OCI-LY3 (cell line): Measurements from ENCODE around the gene EFR3B.

ENCODE experiments used
- H2AFZ ChIP-seq: fragments of 200-600, 300-600 bp; shearing (Covaris generic); 2 replicates; pipeline ENCODE4 v1.6.0; 2014; ENCODE audit warnings: antibody characterized with exemption, low read depth, low read length
- H3K27ac ChIP-seq: fragments of 200-600, 300-600 bp; sonication (generic); 2 replicates; pipeline ENCODE4 v1.5.1; 2014; ENCODE audit warnings: mild to moderate bottlenecking, low read length, moderate library complexity, mixed read lengths
- H3K27me3 ChIP-seq: fragments of 200-600, 300-600 bp; sonication (generic); 2 replicates; pipeline ENCODE4 v1.6.1; 2014; ENCODE audit warnings: low read depth, low read length, mixed read lengths
- H3K36me3 ChIP-seq: fragments of 200-600, 300-600 bp; sonication (generic); replicated peaks from 2 replicates; pipeline ENCODE3; 2014; ENCODE audit warnings: low read depth, low read length, mixed read lengths
- H3K4me1 ChIP-seq: fragments of 300-600, 200-600 bp; sonication (generic); 2 replicates; pipeline ENCODE4 v1.6.1; 2014; ENCODE audit warnings: low read length, mixed read lengths
- H3K4me2 ChIP-seq: fragments of 200-600, 300-600 bp; sonication (generic); 2 replicates; pipeline ENCODE4 v1.6.1; 2014; ENCODE audit warnings: low read length, mixed read lengths
- H3K4me3 ChIP-seq: fragments of 300-600, 200-600 bp; sonication (generic); 2 replicates; pipeline ENCODE4 v1.5.1; 2014; ENCODE audit warnings: antibody characterized with exemption, mild to moderate bottlenecking, low read length, moderate library complexity
- H3K79me2 ChIP-seq: fragments of 300-600, 200-600 bp; shearing (Covaris generic); 2 replicates; pipeline ENCODE4 v1.6.1; 2014; ENCODE audit warnings: mild to moderate bottlenecking, low read length, mixed read lengths
- H3K9ac ChIP-seq: fragments of 300-600, 200-600 bp; shearing (Covaris generic); 2 replicates; pipeline ENCODE4 v1.6.0; 2014; ENCODE audit warnings: mild to moderate bottlenecking, low read length, moderate library complexity
- H3K9me3 ChIP-seq: fragments of 200-600, 300-600 bp; shearing (Covaris generic); 2 replicates; pipeline ENCODE4 v1.6.1; 2014; ENCODE audit warnings: low read length, mixed read lengths; ENCODE audit not compliant: insufficient read depth
- H4K20me1 ChIP-seq: fragments of 200-600, 300-600 bp; sonication (generic); 2 replicates; pipeline ENCODE4 v1.6.1; 2016; ENCODE audit warnings: low read length, mixed read lengths; ENCODE audit not compliant: insufficient read depth
- CTCF ChIP-seq: fragments of 200-600, 300-600 bp; sonication (generic); IDR thresholded peaks from 2 replicates; pipeline ENCODE4 v1.5.1; 2014; ENCODE audit warnings: antibody characterized with exemption, low read length, low read depth
- EZH2phosphoT487 ChIP-seq: fragments of 200-600 bp; shearing (Covaris generic); IDR thresholded peaks from 2 replicates; pipeline ENCODE4 v1.6.1; 2018; ENCODE audit warnings: antibody characterized with exemption, mixed run types, low read depth

The EFR3B gene

GRCh38 chr2:25089605-25090315, 47.9 kb downstream of the EFR3B start:
- Histone ChIP-seq H3K79me2 (no peaks in the 10 kb centered on the region), H3K27ac (no peak overlapping the region), H2AFZ (no peak overlapping the region), H3K36me3 (no peaks in the 10 kb centered on the region), H3K4me3 (no peak overlapping the region), H3K4me2 (no peak overlapping the region), H3K27me3 (no peaks in the 10 kb centered on the region), H4K20me1 (no peaks in the 10 kb centered on the region), H3K9me3 (no peaks in the 10 kb centered on the region), H3K4me1 (no peaks in the 10 kb centered on the region), H3K9ac (no peak overlapping the region)
- no peak for TF ChIP-seq EZH2phosphoT487
- TF ChIP-seq CTCF: no peak

- no peak overlapping the region for H3K4me2 ChIP-seq
- no peak overlapping the region for H3K9ac ChIP-seq
- H3K4me1 ChIP-seq: no peaks in the 10 kb centered on the region
- no peaks in the 10 kb centered on the region for H3K27me3 ChIP-seq
- no peak overlapping the region for H2AFZ ChIP-seq
- H3K36me3 ChIP-seq: no peaks in the 10 kb centered on the region
- no peak for TF ChIP-seq EZH2phosphoT487
- no peak for TF ChIP-seq CTCF
- no peaks in the 10 kb centered on the region for H4K20me1 ChIP-seq
- no peak overlapping the region for H3K27ac ChIP-seq
- no peak overlapping the region for H3K4me3 ChIP-seq
- no peaks in the 10 kb centered on the region for H3K9me3 ChIP-seq
- no peaks in the 10 kb centered on the region for H3K79me2 ChIP-seq
These were observed 48.9 kb downstream of the EFR3B start for GRCh38 chr2:25090801-25091200.

- Histone ChIP-seq H3K4me2 (no peak overlapping the region), H3K4me3 (no peak overlapping the region), H4K20me1 (no peaks in the 10 kb centered on the region), H3K27ac (no peak overlapping the region), H3K79me2 (no peaks in the 10 kb centered on the region), H3K9ac (no peak overlapping the region), H2AFZ (no peak overlapping the region), H3K36me3 (no peaks in the 10 kb centered on the region), H3K27me3 (no peaks in the 10 kb centered on the region), H3K9me3 (no peaks in the 10 kb centered on the region), H3K4me1 (no peaks in the 10 kb centered on the region)
- TF ChIP-seq EZH2phosphoT487 (no peak), CTCF (no peak)
These were observed 49.4 kb downstream of the EFR3B start for GRCh38 chr2:25091265-25091664.

- TF ChIP-seq CTCF: no peak
- no peak for TF ChIP-seq EZH2phosphoT487
- no peak overlapping the region for H2AFZ ChIP-seq
- peaks cover 6% of the 10 kb centered on the region; the same call in 1 of the 2 replicates for H3K4me1 ChIP-seq
- H3K79me2 ChIP-seq: no peaks in the 10 kb centered on the region
- 0 out of 2 replicates have a peak, but pooled peaks cover 4% of the 10 kb centered on the region for H3K9me3 ChIP-seq
- H3K4me2 ChIP-seq: no peak overlapping the region
- H3K9ac ChIP-seq: no peak overlapping the region
- peaks cover 7% of the 10 kb centered on the region; the same call in 1 of the 2 replicates for H3K27me3 ChIP-seq
- H3K27ac ChIP-seq: no peak overlapping the region
- no peaks in the 10 kb centered on the region for H3K36me3 ChIP-seq
- H3K4me3 ChIP-seq: no peak overlapping the region
- H4K20me1 ChIP-seq: no peaks in the 10 kb centered on the region
These were observed 56.2 kb downstream of the EFR3B start for GRCh38 chr2:25098056-25098455.
